Kidney glomerular epithelial cell (primary cell): ENCODE measurements around the gene GPSM3.
"Not testable (repeated sequence)": the region's sequence is repeated elsewhere in the genome, so short reads cannot be mapped to it uniquely, and the experiment has no call there.

ENCODE experiments used
- DNase-seq: peaks from one replicate; lab custom pipeline; 2025; lab: John Stamatoyannopoulos, UW

The GPSM3 gene

GRCh38 chr6:32192608-32193039, at the start of gene GPSM3:
Gene GPSM3, minus strand, starts transcription at chr6:32192643. Its CDS starts 130 bp downstream, at chr6:32192513.
- no peak for DNase-seq

- DNase-seq = no peak
Observed at GRCh38 chr6:32240686-32241085, 48.2 kb upstream of the GPSM3 start.

- DNase-seq = no peak
Observed at GRCh38 chr6:32239462-32239861, 47.0 kb upstream of the GPSM3 start.

GRCh38 chr6:32234934-32235333, 42.5 kb upstream of the GPSM3 start:
- DNase-seq = no peak

- DNase-seq = no peak
Observed at GRCh38 chr6:32226434-32226833, 34.0 kb upstream of the GPSM3 start.

GRCh38 chr6:32224696-32225095, 32.3 kb upstream of the GPSM3 start:
- DNase-seq = no peak

GRCh38 chr6:32223258-32224235, 31.1 kb upstream of the GPSM3 start, which contains the start of gene NOTCH4:
Gene NOTCH4, minus strand, starts transcription at chr6:32224067. Its CDS starts 139 bp downstream, at chr6:32223928.
- no peak for DNase-seq

- DNase-seq = no peak
Observed at GRCh38 chr6:32222333-32223230, 30.1 kb upstream of the GPSM3 start.

- DNase-seq = no peak
Observed at GRCh38 chr6:32220021-32220420, 27.6 kb upstream of the GPSM3 start.

GRCh38 chr6:32218167-32218566, 25.7 kb upstream of the GPSM3 start:
- no peak for DNase-seq

GRCh38 chr6:32216998-32217397, 24.6 kb upstream of the GPSM3 start:
- no peak for DNase-seq

- no peak for DNase-seq
Observed at GRCh38 chr6:32216285-32216684, 23.8 kb upstream of the GPSM3 start.

- DNase-seq = no peak
Observed at GRCh38 chr6:32215617-32216016, 23.2 kb upstream of the GPSM3 start.

- no peak for DNase-seq
Observed at GRCh38 chr6:32214126-32214525, 21.7 kb upstream of the GPSM3 start.

- no peak for DNase-seq
Observed at GRCh38 chr6:32213649-32214048, 21.2 kb upstream of the GPSM3 start.

- DNase-seq = no peak
Observed at GRCh38 chr6:32212076-32212760, 19.8 kb upstream of the GPSM3 start.

GRCh38 chr6:32211432-32211831, 19.0 kb upstream of the GPSM3 start:
- DNase-seq = not testable (repeated sequence)

- DNase-seq = no peak
Observed at GRCh38 chr6:32210191-32210601, 17.8 kb upstream of the GPSM3 start.

- no peak for DNase-seq
Observed at GRCh38 chr6:32208996-32209395, 16.6 kb upstream of the GPSM3 start.

- no peak for DNase-seq
Observed at GRCh38 chr6:32204268-32204715, 11.8 kb upstream of the GPSM3 start.

- no peak for DNase-seq
Observed at GRCh38 chr6:32203426-32204267, 11.2 kb upstream of the GPSM3 start.
